DOHH2 (cell line): ENCODE data around the gene YTHDF2.

ENCODE experiments used
- H3F3A ChIP-seq: fragments of 200-600 bp; sonication (generic), shearing (Covaris generic); 2 replicates; pipeline ENCODE4 v1.6.0; 2016; ENCODE audit warnings: antibody characterized with exemption, mild to moderate bottlenecking; ENCODE audit not compliant: control insufficient read depth, insufficient read depth
- H3K27ac ChIP-seq: fragments of 200-600 bp; sonication (generic); 2 replicates; pipeline ENCODE4 v1.5.1; 2014; ENCODE audit warnings: low read depth, mild to moderate bottlenecking, low read length, moderate library complexity
- H3K27me3 ChIP-seq: fragments of 200-600 bp; sonication (generic); 2 replicates; pipeline ENCODE4 v1.6.1; 2014; ENCODE audit warnings: mild to moderate bottlenecking, low read length, mixed read lengths; ENCODE audit not compliant: control insufficient read depth
- H3K36me3 ChIP-seq: fragments of 200-600 bp; sonication (generic); 2 replicates; pipeline ENCODE4 v1.6.1; 2014; ENCODE audit warnings: mild to moderate bottlenecking, low read length, moderate library complexity, mixed read lengths; ENCODE audit not compliant: control insufficient read depth
- H3K4me1 ChIP-seq: fragments of 200-600 bp; sonication (generic); 2 replicates; pipeline ENCODE4 v1.6.1; 2014; ENCODE audit warnings: mild to moderate bottlenecking, low read length, mixed read lengths; ENCODE audit not compliant: control insufficient read depth
- H3K4me2 ChIP-seq: fragments of 200-600 bp; sonication (generic); 2 replicates; pipeline ENCODE4 v1.6.0; 2014; ENCODE audit warnings: mild to moderate bottlenecking, low read length, moderate library complexity
- H3K4me3 ChIP-seq: fragments of 200-600 bp; sonication (generic); 2 replicates; pipeline ENCODE4 v1.5.1; 2014; ENCODE audit warnings: mild to moderate bottlenecking, low read length, mixed read lengths
- H3K79me2 ChIP-seq: fragments of 200-600 bp; sonication (generic); 2 replicates; pipeline ENCODE4 v1.6.1; 2014; ENCODE audit warnings: mild to moderate bottlenecking, low read length, mixed read lengths; ENCODE audit not compliant: control insufficient read depth
- H3K9me2 ChIP-seq: fragments of 200-600 bp; sonication (generic); replicated peaks from 2 replicates; pipeline ENCODE4 v1.6.1; 2014; ENCODE audit warnings: mild to moderate bottlenecking, low read length, mixed read lengths; ENCODE audit not compliant: control insufficient read depth
- H3K9me3 ChIP-seq: fragments of 200-600 bp; sonication (generic); 2 replicates; pipeline ENCODE4 v1.6.1; 2014; ENCODE audit warnings: antibody characterized with exemption, low read length, mixed read lengths; ENCODE audit not compliant: control insufficient read depth, insufficient read depth
- H4K20me1 ChIP-seq: fragments of 200-600 bp; sonication (generic); 2 replicates; pipeline ENCODE4 v1.6.0; 2014; ENCODE audit warnings: low read depth, mild to moderate bottlenecking, antibody characterized with exemption, low read length, moderate library complexity; ENCODE audit not compliant: control insufficient read depth, insufficient read depth
- EZH2phosphoT487 ChIP-seq: fragments of 200-600 bp; sonication (generic); IDR thresholded peaks from 2 replicates; pipeline ENCODE4 v1.6.1; 2017; ENCODE audit warnings: borderline replicate concordance, mild to moderate bottlenecking, antibody characterized with exemption, low read length, moderate library complexity, mixed read lengths
- TF ChIP-seq, protein P1 (sequence below): fragments of 200-600 bp; sonication (generic); IDR thresholded peaks from one replicate; pipeline ENCODE4 v1.5.1; 2014; ENCODE audit warnings: antibody characterized with exemption, mild to moderate bottlenecking, low read depth, low read length; ENCODE audit not compliant: poor library complexity, severe bottlenecking

Gene YTHDF2

DNA sequence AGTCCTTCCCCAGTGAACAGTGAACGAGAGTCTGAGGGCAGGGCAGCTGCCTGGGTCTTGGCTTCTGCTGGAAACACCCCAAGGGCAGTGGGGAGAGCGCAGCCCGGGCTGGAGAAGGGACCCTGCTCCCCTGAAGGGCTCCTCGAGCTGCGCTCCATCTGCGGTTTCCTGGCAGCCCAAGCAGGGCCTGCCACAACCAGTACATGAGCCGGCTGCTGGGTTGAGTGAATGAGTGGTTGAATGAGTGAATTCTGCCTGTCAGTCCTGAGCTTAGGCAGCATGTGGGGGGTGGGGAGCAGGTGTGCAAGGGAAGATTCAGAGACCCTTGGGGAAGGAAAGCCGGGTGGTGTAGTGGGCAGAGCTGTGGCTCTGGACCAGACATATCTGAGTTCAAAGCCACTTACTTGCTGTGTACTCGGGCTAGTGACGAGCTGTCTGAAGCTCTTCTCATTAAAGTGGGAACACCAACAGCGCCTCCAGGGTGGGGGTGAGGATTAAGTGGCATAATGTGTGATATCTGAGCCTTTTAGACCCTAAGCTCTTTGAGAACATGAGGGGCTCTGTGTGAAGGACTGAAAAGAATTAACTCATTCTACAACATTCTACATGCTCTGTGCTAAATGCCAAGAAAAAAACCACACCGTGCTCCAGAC lies 78.9 kb downstream of the YTHDF2 start:
- H3F3A ChIP-seq = no peaks in the 10 kb centered on the region
- H3K4me3 ChIP-seq = no peak overlapping the region
- no peaks in the 10 kb centered on the region for H3K9me2 ChIP-seq
- peaks cover 43% of the 10 kb centered on the region for H3K27me3 ChIP-seq
- H4K20me1 ChIP-seq = no peaks in the 10 kb centered on the region
- no peaks in the 10 kb centered on the region for H3K79me2 ChIP-seq
- no peaks in the 10 kb centered on the region for H3K36me3 ChIP-seq
- no peak overlapping the region for H3K4me2 ChIP-seq
- TF ChIP-seq EZH2phosphoT487 = no peak
- no peak overlapping the region for H3K27ac ChIP-seq
- no peaks in the 10 kb centered on the region for H3K4me1 ChIP-seq
- H3K9me3 ChIP-seq = no peaks in the 10 kb centered on the region

DNA sequence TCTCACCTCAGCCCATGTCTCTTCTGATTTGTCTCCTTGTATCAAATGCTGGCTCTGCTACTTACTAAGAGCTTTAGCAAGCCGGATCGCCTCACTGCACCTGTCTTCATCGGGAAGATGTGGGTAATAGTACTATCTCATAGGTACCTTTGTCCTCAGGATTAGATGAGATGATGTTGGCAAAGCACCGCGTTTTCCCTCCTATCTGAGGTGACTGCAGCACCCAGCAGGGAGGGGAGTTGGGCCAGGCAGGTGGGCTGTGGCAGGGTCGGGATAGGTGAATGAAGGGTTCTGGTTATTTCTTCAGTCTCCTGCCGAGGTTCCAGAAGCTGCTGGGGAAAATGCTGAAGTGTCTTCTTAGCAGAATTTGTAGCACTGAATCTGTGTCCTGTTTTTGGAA lies 80.4 kb downstream of the YTHDF2 start:
- H3K36me3 ChIP-seq = no peaks in the 10 kb centered on the region
- H3K79me2 ChIP-seq = no peaks in the 10 kb centered on the region
- no peaks in the 10 kb centered on the region for H4K20me1 ChIP-seq
- no peaks in the 10 kb centered on the region for H3K4me1 ChIP-seq
- H3K4me2 ChIP-seq = no peak overlapping the region
- no peaks in the 10 kb centered on the region for H3K9me3 ChIP-seq
- H3F3A ChIP-seq = no peaks in the 10 kb centered on the region
- no peaks in the 10 kb centered on the region for H3K9me2 ChIP-seq
- H3K4me3 ChIP-seq = no peak overlapping the region
- TF ChIP-seq, protein P1, sequence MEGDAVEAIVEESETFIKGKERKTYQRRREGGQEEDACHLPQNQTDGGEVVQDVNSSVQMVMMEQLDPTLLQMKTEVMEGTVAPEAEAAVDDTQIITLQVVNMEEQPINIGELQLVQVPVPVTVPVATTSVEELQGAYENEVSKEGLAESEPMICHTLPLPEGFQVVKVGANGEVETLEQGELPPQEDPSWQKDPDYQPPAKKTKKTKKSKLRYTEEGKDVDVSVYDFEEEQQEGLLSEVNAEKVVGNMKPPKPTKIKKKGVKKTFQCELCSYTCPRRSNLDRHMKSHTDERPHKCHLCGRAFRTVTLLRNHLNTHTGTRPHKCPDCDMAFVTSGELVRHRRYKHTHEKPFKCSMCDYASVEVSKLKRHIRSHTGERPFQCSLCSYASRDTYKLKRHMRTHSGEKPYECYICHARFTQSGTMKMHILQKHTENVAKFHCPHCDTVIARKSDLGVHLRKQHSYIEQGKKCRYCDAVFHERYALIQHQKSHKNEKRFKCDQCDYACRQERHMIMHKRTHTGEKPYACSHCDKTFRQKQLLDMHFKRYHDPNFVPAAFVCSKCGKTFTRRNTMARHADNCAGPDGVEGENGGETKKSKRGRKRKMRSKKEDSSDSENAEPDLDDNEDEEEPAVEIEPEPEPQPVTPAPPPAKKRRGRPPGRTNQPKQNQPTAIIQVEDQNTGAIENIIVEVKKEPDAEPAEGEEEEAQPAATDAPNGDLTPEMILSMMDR = no peak
- no peak for TF ChIP-seq EZH2phosphoT487
- H3K27me3 ChIP-seq = peaks cover 32% of the 10 kb centered on the region; the same call in 1 of the 2 replicates
- no peak overlapping the region for H3K27ac ChIP-seq

DNA sequence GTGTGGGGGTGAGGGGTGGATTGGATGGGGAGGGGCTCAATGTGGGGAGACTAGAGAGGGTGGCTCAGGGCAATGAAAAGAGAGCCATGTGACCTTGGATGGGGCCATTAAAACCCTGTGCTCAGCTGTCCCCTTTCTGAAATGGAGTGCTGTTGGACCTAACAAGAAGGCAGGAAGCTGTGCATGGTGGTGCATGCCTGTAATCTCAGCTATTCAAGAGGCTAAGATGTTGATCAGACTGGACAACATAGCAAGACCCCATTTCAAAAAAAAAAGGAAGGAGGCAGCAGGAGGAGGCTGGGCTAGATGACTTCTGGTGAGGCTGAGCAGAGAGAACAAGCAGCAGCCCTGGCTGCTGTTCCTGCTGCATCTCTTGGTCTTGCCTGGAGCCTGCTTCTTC lies 82.3 kb downstream of the YTHDF2 start:
- Histone ChIP-seq H3K36me3 (no peaks in the 10 kb centered on the region), H4K20me1 (no peaks in the 10 kb centered on the region), H3K79me2 (no peaks in the 10 kb centered on the region), H3K4me1 (no peaks in the 10 kb centered on the region), H3K9me3 (no peaks in the 10 kb centered on the region), H3F3A (no peaks in the 10 kb centered on the region), H3K9me2 (no peaks in the 10 kb centered on the region), H3K27ac (no peak overlapping the region), H3K4me2 (no peak overlapping the region), H3K27me3 (peaks cover 16% of the 10 kb centered on the region; the same call in 1 of the 2 replicates), H3K4me3 (no peak overlapping the region)
- no peak for TF ChIP-seq EZH2phosphoT487
- TF ChIP-seq, protein P1 = no peak
